Neural cell (in vitro differentiated cells): ENCODE data around the gene SPEG.

Experiments used
- EP300 ChIP-seq: fragments of 450-650 bp; conservative IDR thresholded peaks from 2 replicates; pipeline ENCODE4 v1.6.1; 2014; ENCODE audit warnings: antibody characterized with exemption, mild to moderate bottlenecking, moderate library complexity; ENCODE audit not compliant: poor library complexity, severe bottlenecking
- EZH2 ChIP-seq: fragments of 200-600, 300-800 bp; shearing (Covaris generic), sonication (generic); IDR thresholded peaks from 2 replicates; pipeline ENCODE4 v1.6.1; 2014; ENCODE audit warnings: antibody characterized with exemption, low read length, borderline replicate concordance, mild to moderate bottlenecking; ENCODE audit not compliant: insufficient read depth, poor library complexity, severe bottlenecking
- MXI1 ChIP-seq: fragments of 450-650 bp; conservative IDR thresholded peaks from 2 replicates; pipeline ENCODE4 v1.6.1; 2014; ENCODE audit warnings: antibody characterized with exemption, mild to moderate bottlenecking; ENCODE audit not compliant: poor library complexity, severe bottlenecking
- POLR2AphosphoS5 ChIP-seq: IDR thresholded peaks from 2 replicates; pipeline ENCODE4 v1.6.1; 2012
- RAD21 ChIP-seq: fragments of 450-650 bp; conservative IDR thresholded peaks from 2 replicates; pipeline ENCODE4 v1.6.1; 2014; ENCODE audit warnings: antibody characterized with exemption, mild to moderate bottlenecking, moderate library complexity
- SMC3 ChIP-seq: fragments of 450-650 bp; conservative IDR thresholded peaks from 2 replicates; pipeline ENCODE4 v1.6.1; 2014; ENCODE audit warnings: antibody characterized with exemption, mild to moderate bottlenecking, moderate library complexity; ENCODE audit not compliant: poor library complexity
- TAF1 ChIP-seq: IDR thresholded peaks from 2 replicates; pipeline ENCODE4 v1.6.1; 2012; ENCODE audit warnings: low read depth
- TF ChIP-seq, protein P1 (sequence below): fragments of 450-650 bp; IDR thresholded peaks from 2 replicates; pipeline ENCODE4 v1.5.1; 2014; ENCODE audit warnings: antibody characterized with exemption, mild to moderate bottlenecking, moderate library complexity; ENCODE audit not compliant: poor library complexity, severe bottlenecking
- TF ChIP-seq, protein P2 (sequence below): IDR thresholded peaks from 2 replicates; pipeline ENCODE4 v1.6.1; 2012; ENCODE audit warnings: borderline replicate concordance

DNA sequence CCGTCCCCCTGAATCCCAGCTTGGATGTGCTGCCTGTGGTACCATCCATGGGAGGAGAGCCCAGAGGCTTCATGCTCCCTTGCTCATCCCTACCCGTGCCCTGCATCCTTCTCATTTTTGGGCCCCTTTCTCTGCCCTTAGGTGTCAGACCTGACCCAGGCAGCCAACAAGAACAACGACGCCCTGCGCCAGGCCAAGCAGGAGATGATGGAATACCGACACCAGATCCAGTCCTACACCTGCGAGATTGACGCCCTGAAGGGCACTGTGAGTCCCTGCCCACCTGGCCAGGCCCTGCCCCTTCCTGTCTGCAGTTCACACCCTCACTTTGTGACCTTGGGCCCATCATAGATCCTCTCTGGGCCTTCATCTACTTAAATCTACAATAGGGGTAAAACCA, 14.0 kb upstream of the SPEG start:
- TF ChIP-seq, protein P1, sequence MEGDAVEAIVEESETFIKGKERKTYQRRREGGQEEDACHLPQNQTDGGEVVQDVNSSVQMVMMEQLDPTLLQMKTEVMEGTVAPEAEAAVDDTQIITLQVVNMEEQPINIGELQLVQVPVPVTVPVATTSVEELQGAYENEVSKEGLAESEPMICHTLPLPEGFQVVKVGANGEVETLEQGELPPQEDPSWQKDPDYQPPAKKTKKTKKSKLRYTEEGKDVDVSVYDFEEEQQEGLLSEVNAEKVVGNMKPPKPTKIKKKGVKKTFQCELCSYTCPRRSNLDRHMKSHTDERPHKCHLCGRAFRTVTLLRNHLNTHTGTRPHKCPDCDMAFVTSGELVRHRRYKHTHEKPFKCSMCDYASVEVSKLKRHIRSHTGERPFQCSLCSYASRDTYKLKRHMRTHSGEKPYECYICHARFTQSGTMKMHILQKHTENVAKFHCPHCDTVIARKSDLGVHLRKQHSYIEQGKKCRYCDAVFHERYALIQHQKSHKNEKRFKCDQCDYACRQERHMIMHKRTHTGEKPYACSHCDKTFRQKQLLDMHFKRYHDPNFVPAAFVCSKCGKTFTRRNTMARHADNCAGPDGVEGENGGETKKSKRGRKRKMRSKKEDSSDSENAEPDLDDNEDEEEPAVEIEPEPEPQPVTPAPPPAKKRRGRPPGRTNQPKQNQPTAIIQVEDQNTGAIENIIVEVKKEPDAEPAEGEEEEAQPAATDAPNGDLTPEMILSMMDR, result no peak
- TF ChIP-seq EP300 (no peak), EZH2 (no peak), POLR2AphosphoS5 (no peak), TAF1 (no peak), SMC3 (no peak), RAD21 (no peak), MXI1 (no peak)
- TF ChIP-seq, protein P2, sequence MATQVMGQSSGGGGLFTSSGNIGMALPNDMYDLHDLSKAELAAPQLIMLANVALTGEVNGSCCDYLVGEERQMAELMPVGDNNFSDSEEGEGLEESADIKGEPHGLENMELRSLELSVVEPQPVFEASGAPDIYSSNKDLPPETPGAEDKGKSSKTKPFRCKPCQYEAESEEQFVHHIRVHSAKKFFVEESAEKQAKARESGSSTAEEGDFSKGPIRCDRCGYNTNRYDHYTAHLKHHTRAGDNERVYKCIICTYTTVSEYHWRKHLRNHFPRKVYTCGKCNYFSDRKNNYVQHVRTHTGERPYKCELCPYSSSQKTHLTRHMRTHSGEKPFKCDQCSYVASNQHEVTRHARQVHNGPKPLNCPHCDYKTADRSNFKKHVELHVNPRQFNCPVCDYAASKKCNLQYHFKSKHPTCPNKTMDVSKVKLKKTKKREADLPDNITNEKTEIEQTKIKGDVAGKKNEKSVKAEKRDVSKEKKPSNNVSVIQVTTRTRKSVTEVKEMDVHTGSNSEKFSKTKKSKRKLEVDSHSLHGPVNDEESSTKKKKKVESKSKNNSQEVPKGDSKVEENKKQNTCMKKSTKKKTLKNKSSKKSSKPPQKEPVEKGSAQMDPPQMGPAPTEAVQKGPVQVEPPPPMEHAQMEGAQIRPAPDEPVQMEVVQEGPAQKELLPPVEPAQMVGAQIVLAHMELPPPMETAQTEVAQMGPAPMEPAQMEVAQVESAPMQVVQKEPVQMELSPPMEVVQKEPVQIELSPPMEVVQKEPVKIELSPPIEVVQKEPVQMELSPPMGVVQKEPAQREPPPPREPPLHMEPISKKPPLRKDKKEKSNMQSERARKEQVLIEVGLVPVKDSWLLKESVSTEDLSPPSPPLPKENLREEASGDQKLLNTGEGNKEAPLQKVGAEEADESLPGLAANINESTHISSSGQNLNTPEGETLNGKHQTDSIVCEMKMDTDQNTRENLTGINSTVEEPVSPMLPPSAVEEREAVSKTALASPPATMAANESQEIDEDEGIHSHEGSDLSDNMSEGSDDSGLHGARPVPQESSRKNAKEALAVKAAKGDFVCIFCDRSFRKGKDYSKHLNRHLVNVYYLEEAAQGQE, result no peak
